Neural progenitor cell (in vitro differentiated cells): ENCODE measurements around the gene ARMC9. TPM values are rescaled to one million over a fixed set of nuclear protein-coding genes. Genes with fewer than 3 reads are reported as not detected.
"Not testable (repeated sequence)": the region's sequence is repeated elsewhere in the genome, so short reads cannot be mapped to it uniquely, and the experiment has no call there.

Experiments
- DNase-seq: peaks from one replicate; pipeline ENCODE4 v3.0.0-alpha.2; 2016; ENCODE audit warnings: low spot score
- H2AFZ ChIP-seq: fragments of 200-600 bp; sonication (generic); replicated peaks from 2 replicates; pipeline ENCODE4 v1.6.1; 2016; ENCODE audit warnings: antibody characterized with exemption
- H3F3A ChIP-seq: fragments of 200-600 bp; sonication (generic); 2 replicates; pipeline ENCODE4 v1.6.1; 2016; ENCODE audit warnings: antibody characterized with exemption, low read depth
- H3K27ac ChIP-seq: fragments of 200-600 bp; sonication (generic); 2 replicates; pipeline ENCODE4 v1.5.1; 2016; ENCODE audit warnings: mild to moderate bottlenecking
- H3K27me3 ChIP-seq: fragments of 200-600 bp; sonication (generic); 2 replicates; pipeline ENCODE4 v1.6.1; 2016; ENCODE audit warnings: mild to moderate bottlenecking, moderate library complexity
- H3K36me3 ChIP-seq: fragments of 200-600 bp; sonication (generic); 2 replicates; pipeline ENCODE4 v1.5.1; 2016
- H3K4me1 ChIP-seq: fragments of 200-600 bp; sonication (generic); 2 replicates; pipeline ENCODE4 v1.6.1; 2016; ENCODE audit warnings: mixed run types
- H3K4me2 ChIP-seq: fragments of 200-600 bp; sonication (generic); 2 replicates; pipeline ENCODE4 v1.6.1; 2016
- H3K4me3 ChIP-seq: fragments of 200-600 bp; sonication (generic); 2 replicates; pipeline ENCODE4 v1.5.1; 2016
- H3K79me2 ChIP-seq: fragments of 200-600 bp; sonication (generic); 2 replicates; pipeline ENCODE4 v1.6.1; 2016; ENCODE audit warnings: low read depth
- H3K9ac ChIP-seq: fragments of 200-600 bp; sonication (generic); 2 replicates; pipeline ENCODE4 v1.6.1; 2016
- H3K9me3 ChIP-seq: fragments of 200-600 bp; sonication (generic); 2 replicates; pipeline ENCODE4 v1.5.1; 2016; ENCODE audit warnings: low read depth
- H4K20me1 ChIP-seq: fragments of 200-600 bp; sonication (generic); 2 replicates; pipeline ENCODE4 v1.6.1; 2016; ENCODE audit warnings: low read depth
- H3K27ac Mint-ChIP-seq: 3 replicates; pipeline ENCODE4 v1.8.0; 2021; ENCODE audit warnings: mixed read lengths
- H3K27me3 Mint-ChIP-seq: 2 replicates; pipeline ENCODE4 v1.8.0; 2022; ENCODE audit warnings: low read depth, mild to moderate bottlenecking, inconsistent platforms, moderate library complexity, mixed read lengths; ENCODE audit not compliant: insufficient read depth
- H3K36me3 Mint-ChIP-seq: 3 replicates; pipeline ENCODE4 v1.8.0; 2021; ENCODE audit warnings: mixed read lengths
- H3K4me1 Mint-ChIP-seq: 3 replicates; pipeline ENCODE4 v1.8.0; 2021; ENCODE audit warnings: mixed read lengths
- H3K4me3 Mint-ChIP-seq: 3 replicates; pipeline ENCODE4 v1.8.0; 2021; ENCODE audit warnings: mild to moderate bottlenecking, moderate library complexity, mixed read lengths
- H3K9me3 Mint-ChIP-seq: 3 replicates; pipeline ENCODE4 v1.8.0; 2020; ENCODE audit warnings: mixed read lengths
- EZH2 ChIP-seq: fragments of 200-600 bp; sonication (generic); IDR thresholded peaks from 2 replicates; pipeline ENCODE4 v1.6.1; 2017; ENCODE audit warnings: antibody characterized with exemption, mild to moderate bottlenecking, moderate library complexity
- EZH2phosphoT487 ChIP-seq: fragments of 200-600 bp; sonication (generic); IDR thresholded peaks from 2 replicates; pipeline ENCODE4 v1.6.1; 2017; ENCODE audit warnings: antibody characterized with exemption
- total RNA-seq: library from RNA; depleted of rRNA; stranded (reverse); fragments of >200 nt; gene quantifications from 2 replicates; pipeline ENCODE4 v1.2.3, GENCODE V29; 2015; ENCODE audit warnings: low replicate concordance
- TF ChIP-seq, protein P1 (sequence below): fragments of 200-600 bp; sonication (generic); IDR thresholded peaks from 2 replicates; pipeline ENCODE4 v1.5.1; 2017; ENCODE audit warnings: antibody characterized with exemption, mild to moderate bottlenecking

ARMC9 gene
- total RNA-seq, 1 donor from 2014 or later, result 45.8 TPM

DNA sequence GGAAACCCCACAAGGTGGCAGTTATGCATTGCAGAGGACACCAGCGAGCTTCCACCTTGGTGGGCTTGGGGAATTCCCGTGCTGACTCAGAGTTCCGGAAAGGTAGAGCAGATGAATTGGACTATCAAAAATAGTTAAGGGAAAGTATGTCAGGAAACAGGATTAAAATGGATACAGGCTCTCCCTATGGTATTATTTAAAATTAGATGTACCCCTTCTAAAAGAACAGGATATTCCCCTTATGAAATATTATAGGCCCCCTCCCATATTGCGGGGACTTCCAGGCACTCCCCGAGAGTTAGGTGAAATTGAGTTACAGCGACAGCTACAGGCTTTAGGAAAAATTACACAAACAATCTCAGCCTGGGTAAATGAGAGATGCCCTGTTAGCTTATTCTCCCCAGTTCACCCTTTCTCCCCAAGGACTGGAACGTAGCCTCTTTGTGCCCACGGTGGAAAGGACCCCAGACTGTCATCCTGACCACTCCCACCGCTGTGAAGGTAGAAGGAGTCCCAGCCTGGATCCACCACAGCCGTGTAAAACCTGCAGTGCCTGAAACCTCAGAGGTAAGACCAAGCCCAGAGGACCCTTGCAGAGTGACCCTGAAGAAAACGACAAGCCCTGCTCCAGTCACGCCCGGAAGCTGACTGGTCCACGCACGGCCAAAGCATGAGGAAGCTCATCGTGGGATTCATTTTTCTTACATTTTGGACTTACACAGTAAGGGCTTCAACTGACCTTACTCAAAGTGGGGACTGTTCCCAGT is 207.4 kb downstream of the ARMC9 start:
- not testable (repeated sequence) for H3K4me2 ChIP-seq, H3K27ac ChIP-seq, H3K36me3 Mint-ChIP-seq, H3K9me3 ChIP-seq, H2AFZ ChIP-seq, H3K9ac ChIP-seq, H3K79me2 ChIP-seq, H3K27ac Mint-ChIP-seq, DNase-seq, H4K20me1 ChIP-seq, H3K36me3 ChIP-seq, H3K27me3 ChIP-seq, H3K9me3 Mint-ChIP-seq, H3K4me3 ChIP-seq
- Mint-ChIP-seq H3K4me1 (peaks cover 14% of the 10 kb centered on the region), H3K4me3 (peak overlapping the region; percentile 67), H3K27me3 (peaks cover 14% of the 10 kb centered on the region)
- Histone ChIP-seq H3K4me1 (peaks cover 15% of the 10 kb centered on the region), H3F3A (peaks cover 17% of the 10 kb centered on the region)
- TF ChIP-seq, protein P1, sequence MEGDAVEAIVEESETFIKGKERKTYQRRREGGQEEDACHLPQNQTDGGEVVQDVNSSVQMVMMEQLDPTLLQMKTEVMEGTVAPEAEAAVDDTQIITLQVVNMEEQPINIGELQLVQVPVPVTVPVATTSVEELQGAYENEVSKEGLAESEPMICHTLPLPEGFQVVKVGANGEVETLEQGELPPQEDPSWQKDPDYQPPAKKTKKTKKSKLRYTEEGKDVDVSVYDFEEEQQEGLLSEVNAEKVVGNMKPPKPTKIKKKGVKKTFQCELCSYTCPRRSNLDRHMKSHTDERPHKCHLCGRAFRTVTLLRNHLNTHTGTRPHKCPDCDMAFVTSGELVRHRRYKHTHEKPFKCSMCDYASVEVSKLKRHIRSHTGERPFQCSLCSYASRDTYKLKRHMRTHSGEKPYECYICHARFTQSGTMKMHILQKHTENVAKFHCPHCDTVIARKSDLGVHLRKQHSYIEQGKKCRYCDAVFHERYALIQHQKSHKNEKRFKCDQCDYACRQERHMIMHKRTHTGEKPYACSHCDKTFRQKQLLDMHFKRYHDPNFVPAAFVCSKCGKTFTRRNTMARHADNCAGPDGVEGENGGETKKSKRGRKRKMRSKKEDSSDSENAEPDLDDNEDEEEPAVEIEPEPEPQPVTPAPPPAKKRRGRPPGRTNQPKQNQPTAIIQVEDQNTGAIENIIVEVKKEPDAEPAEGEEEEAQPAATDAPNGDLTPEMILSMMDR, result peak; percentile 63

DNA sequence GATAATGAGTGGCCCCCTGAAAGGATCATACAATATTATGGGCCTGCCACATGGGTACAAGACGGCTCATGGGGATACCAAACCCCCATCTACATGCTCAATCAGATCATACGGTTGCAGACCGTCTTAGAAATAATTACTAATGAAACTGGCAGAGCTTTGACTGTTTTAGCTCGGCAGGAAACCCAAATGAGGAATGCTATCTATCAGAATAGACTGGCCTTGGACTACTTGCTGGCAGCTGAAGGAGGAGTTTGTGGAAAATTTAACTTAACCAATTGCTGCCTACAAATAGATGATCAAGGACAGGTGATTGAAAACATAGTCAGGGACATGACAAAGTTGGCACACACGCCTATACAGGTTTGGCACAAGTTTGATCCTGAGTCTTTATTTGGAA is 209.3 kb downstream of the ARMC9 start:
- H3K4me3 ChIP-seq, H3K4me1 Mint-ChIP-seq, H3K27me3 Mint-ChIP-seq, H3K9me3 Mint-ChIP-seq, H3K4me3 Mint-ChIP-seq, H3K9ac ChIP-seq, H3K9me3 ChIP-seq, DNase-seq, H2AFZ ChIP-seq, H3K36me3 Mint-ChIP-seq, H4K20me1 ChIP-seq, H3K36me3 ChIP-seq, H3K4me1 ChIP-seq, H3K79me2 ChIP-seq, H3K27ac Mint-ChIP-seq, H3K27ac ChIP-seq, H3K4me2 ChIP-seq: not testable (repeated sequence)
- peaks cover 22% of the 10 kb centered on the region for H3F3A ChIP-seq
- H3K27me3 ChIP-seq, result peaks cover 11% of the 10 kb centered on the region

DNA sequence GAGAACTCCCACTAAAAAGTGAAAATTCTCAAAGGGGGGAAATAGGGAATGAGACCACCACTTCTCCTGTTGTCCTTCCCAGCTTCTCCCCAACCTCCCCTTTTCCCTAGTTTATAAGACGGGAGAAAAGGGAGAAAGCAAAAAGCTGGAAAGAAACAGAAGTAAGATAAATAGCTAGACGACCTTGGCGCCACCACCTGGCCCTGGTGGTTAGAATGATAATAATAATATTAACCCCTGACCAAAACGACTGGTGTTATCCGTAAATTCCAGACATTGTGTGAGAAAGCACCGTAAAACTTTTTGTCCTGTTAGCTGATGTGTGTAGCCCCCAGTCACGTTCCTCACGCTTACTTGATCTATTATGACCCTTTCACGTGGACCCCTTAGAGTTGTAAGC is 209.9 kb downstream of the ARMC9 start:
- H3K27ac Mint-ChIP-seq, H3K79me2 ChIP-seq, H4K20me1 ChIP-seq, H2AFZ ChIP-seq, H3K4me3 ChIP-seq, H3K27ac ChIP-seq, H3K36me3 ChIP-seq, H3K36me3 Mint-ChIP-seq, DNase-seq, H3K27me3 Mint-ChIP-seq, H3K9me3 ChIP-seq, H3K9ac ChIP-seq, H3K9me3 Mint-ChIP-seq, H3K4me2 ChIP-seq, H3K4me1 ChIP-seq, H3K4me1 Mint-ChIP-seq, H3K4me3 Mint-ChIP-seq: not testable (repeated sequence)
- Histone ChIP-seq H3K27me3 (peaks cover 11% of the 10 kb centered on the region), H3F3A (peaks cover 22% of the 10 kb centered on the region)

DNA sequence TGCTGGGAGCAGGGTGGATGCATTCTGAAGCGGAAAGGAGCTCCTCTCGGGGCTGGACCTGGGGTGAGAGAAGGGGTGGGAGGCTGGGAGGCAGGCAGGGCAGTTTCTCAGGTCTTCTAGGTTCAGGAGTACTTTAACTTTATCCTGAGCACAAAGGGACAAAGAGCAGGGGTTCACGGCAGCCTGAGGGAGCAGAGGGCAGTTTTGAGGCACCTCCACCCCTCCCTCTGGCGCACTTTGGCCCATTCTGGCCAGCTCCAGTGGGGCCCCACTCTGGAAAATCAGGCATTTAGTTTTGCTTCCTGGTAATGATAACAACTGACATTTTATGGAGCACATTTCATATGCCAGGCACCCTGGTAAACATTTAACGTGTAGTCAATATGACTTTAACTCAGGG is 211.3 kb downstream of the ARMC9 start:
- Mint-ChIP-seq H3K4me3 (no peak overlapping the region), H3K4me1 (peaks cover 11% of the 10 kb centered on the region), H3K27ac (no peak overlapping the region), H3K9me3 (peaks cover 10% of the 10 kb centered on the region), H3K27me3 (peaks cover 7% of the 10 kb centered on the region), H3K36me3 (no peaks in the 10 kb centered on the region)
- H3K79me2 ChIP-seq, result no peaks in the 10 kb centered on the region
- no peak for TF ChIP-seq EZH2phosphoT487
- TF ChIP-seq, protein P1, result no peak
- TF ChIP-seq EZH2, result no peak
- H3K9ac ChIP-seq, result no peak overlapping the region
- H3K27ac ChIP-seq, result no peak overlapping the region
- no peak for DNase-seq
- no peaks in the 10 kb centered on the region for H4K20me1 ChIP-seq
- H3K4me2 ChIP-seq, result no peak overlapping the region
- peaks cover 10% of the 10 kb centered on the region for H3K4me1 ChIP-seq
- H3K27me3 ChIP-seq, result peaks cover 11% of the 10 kb centered on the region
- no peak overlapping the region for H2AFZ ChIP-seq
- no peak overlapping the region for H3K4me3 ChIP-seq
- no peaks in the 10 kb centered on the region for H3K9me3 ChIP-seq
- no peaks in the 10 kb centered on the region for H3K36me3 ChIP-seq
- peaks cover 22% of the 10 kb centered on the region for H3F3A ChIP-seq
